HG03196 (cell line): ENCODE data around the gene ZNF622.
"Not testable (repeated sequence)": the region's sequence is repeated elsewhere in the genome, so short reads cannot be mapped to it uniquely, and the experiment has no call there.

Experiments
- ATAC-seq: cut with Tn5 transposase; IDR thresholded peaks from one replicate; pipeline ENCODE4 v1.9.1; 2021; ENCODE audit not compliant: unreplicated experiment

Gene ZNF622

GRCh38 chr5:16436065-16436682 is 29.4 kb downstream of the ZNF622 start:
- not testable (repeated sequence) for ATAC-seq

- no peak for ATAC-seq
Observed at GRCh38 chr5:16431490-16431889, 34.1 kb downstream of the ZNF622 start.

GRCh38 chr5:16430349-16431089 is 35.1 kb downstream of the ZNF622 start:
- no peak for ATAC-seq

GRCh38 chr5:16428359-16428758 is 37.2 kb downstream of the ZNF622 start:
- no peak for ATAC-seq

DNA sequence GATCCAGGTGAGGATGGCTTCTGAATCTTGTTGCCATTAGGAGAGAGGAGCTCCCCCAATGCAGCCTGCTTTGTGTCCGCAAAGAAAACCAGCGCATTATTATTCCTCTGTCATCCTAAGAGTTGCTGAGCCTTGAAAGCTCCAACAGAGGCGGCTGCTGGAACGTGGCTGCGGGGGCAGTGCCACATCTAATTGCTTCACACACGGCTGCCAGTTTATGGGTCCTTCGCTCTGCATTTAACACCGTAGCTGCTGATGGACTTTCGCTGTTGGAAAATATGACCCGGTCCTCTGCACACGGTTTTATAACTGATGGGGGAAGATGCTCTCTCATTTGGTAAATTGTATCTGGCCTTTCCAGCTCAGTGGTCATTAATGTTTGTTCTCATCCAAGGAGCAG is 38.0 kb downstream of the ZNF622 start:
- ATAC-seq: no peak

DNA sequence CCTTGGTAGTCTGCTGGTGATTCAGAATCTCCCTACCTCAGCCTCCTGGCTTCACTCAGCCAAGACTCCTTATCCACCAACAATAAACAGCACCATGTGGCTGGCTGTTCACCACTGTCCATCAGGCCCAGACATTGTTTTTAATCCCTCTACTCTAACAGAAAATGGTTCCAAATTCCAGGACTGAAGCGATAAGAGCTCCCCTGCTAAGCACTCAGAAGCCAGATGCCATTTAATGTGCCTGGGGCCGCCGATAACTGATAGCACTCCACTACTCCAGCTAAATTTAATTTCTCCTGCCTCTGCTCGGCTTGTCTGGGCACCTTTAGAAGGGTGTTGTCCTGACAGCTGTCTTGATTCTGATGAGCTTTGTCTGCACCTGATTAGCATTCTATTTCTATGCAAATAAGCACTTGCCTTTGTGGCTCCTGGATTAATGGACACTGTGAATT is 47.1 kb downstream of the ZNF622 start:
- no peak for ATAC-seq

GRCh38 chr5:16417398-16418074 is 48.1 kb downstream of the ZNF622 start:
- ATAC-seq: no peak

- ATAC-seq: no peak
Observed at GRCh38 chr5:16414861-16415260, 50.7 kb downstream of the ZNF622 start.

DNA sequence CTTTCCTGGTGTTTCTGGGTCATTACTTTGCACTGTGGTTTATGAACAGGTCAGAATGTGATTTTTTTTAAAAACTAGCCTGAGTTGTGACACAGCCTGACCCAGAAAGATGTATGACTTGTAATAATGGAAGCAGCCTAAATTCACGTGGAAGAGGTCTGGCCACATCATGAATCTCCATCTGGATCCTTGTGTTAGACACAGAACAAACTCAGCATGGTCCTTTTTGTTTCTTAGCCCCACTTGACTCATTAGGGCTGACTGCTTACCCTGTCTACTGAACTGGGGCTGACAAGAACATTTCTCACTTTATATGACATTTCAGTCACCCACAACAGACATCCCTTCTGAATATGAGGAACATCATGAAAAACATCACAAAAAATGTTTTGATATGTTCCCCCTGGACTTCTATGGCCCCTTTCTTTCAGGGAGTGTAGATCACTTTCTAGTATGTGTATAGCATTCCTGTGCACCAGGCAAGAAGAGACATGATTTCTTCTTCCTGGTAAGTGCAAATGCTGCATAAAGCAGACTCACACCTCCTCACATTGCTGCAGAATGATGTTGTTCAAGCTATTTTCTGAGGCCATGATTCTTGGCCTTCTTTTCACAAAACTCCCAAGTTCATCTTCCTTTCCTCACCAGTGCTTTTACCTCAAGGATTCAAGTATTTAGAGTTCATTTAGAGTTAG is 52.3 kb downstream of the ZNF622 start:
- ATAC-seq: no peak

- ATAC-seq: no peak
Observed at GRCh38 chr5:16412556-16412955, 53.0 kb downstream of the ZNF622 start.

DNA sequence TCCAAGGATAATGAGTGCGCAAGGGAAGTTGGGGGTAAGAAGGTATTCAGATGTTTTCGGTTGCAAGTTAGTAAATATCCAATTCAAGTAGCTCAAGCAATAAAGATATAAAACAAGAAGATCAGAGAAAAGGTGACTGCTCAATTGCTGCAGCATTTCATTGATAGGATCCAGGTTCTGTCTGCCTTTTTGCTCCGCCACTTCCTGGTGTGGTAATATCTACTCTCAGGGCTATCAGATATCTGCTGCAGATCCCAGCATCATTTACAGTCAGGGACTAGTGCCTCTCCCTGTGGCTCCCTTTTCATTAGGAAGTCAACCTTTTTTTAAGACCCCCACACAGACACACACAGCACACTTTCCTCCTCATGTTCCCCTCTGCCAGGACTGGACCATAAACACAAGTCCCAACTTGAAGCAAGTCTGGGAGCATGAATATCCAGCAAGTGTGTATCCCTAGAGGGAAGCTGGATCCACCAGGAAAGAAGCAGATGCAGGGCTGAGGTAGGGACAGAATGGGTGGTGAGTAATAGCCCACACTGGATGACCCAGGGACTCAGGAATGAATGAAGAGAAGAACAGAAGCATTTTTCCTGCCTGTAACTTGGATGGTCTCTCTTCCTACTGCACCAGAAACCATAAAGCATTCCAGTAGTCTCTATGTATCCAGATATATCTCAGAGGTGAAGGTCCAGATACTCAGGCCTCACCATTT is 53.7 kb downstream of the ZNF622 start:
- ATAC-seq: no peak

- ATAC-seq: no peak
Observed at GRCh38 chr5:16411235-16411634, 54.4 kb downstream of the ZNF622 start.

GRCh38 chr5:16410338-16410737 is 55.3 kb downstream of the ZNF622 start:
- ATAC-seq: no peak

GRCh38 chr5:16406630-16407029 is 59.0 kb downstream of the ZNF622 start:
- ATAC-seq: no peak

GRCh38 chr5:16406023-16406422 is 59.6 kb downstream of the ZNF622 start:
- no peak for ATAC-seq
